ENCODE measurements around the gene BSND. TPM values are rescaled to one million over a fixed set of nuclear protein-coding genes. Genes with fewer than 3 reads are reported as not detected.

BSND gene
- total and polyA plus RNA-seq, 9 of the 15 experiments (the other 6 are each of a cell fraction or from before 2014, with no cell fraction given) = not detected

DNA sequence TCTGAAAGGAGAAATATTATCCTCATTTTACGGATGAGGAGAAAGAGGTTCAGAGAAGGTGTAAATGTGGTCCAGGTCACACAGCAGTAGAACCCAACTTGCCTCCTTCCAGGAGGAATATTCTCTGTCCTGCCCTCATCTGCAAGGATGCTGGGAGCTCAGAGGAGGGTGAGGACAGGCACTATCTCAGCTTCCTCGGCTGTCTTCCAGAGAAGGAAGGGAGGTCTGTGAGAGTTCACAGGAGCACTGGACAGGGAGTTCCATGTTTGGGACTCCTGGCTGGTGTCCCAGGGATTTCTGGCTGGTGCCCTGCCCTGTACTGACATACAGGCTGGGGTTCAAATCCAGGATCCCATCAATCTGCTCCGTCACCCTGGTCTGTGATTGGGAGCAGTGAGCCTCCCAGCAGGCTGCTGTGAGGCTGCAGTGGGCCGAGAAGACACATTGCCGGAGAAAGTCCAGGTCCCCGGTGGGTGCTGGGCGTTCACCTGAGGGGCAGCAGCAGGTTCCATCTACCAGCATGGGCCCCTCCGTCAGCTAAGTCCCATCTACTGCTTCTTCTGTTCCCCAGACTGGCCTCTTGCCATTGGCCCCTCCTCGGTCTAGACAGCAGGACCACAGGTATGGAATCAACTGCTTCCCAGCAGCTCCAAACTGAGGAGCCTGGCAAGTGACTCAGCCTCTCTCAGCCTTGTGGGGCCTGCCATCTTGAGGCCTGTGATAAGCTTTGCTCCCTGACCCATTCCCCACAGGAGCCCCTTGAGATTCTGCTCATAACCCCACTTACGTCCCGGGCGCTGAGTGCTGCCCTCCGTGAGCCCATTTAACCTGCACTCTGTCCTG is 8.5 kb upstream of the BSND start:
- POLR2A ChIA-PET = interaction anchor here (0.7 to 1.0 kb wide), 3 partner anchors 19 to 40 kb away, joined by 3 read pairs; no protein-coding TSS in a partner anchor
- 3% methylated on average over 12 of the region's 13 CpGs for WGBS (ENCODE audit: insufficient coverage, low coverage, missing lambda C conversion rate)
- no peak for FAIRE-seq
- BruUV-seq (replicated peaks) = no TSS peak
- no peaks in the 10 kb centered on the region for H3K9me1 ChIP-seq (ENCODE audit: control insufficient read depth, insufficient read depth, low read length)
- no peak overlapping the region for H2AFZ ChIP-seq (ENCODE audit: low read depth, low read length)
- H3K9ac ChIP-seq (ENCODE audit: insufficient read depth in 1 of 2, low read depth in 2 of 2, low read length in 2 of 2) = 0 out of 4 replicates have a peak overlapping the region, but pooled peaks of 1 of the 2 experiments have one; percentile 48
- in situ Hi-C loops (cut with MboI) = loop anchor here (5.0 to 10.0 kb wide), 2 partner anchors 38 to 305 kb away; no protein-coding TSS in a partner anchor
- peak; percentile 24; the same call in 2 of the 3 replicates for ATAC-seq
- H3K27ac ChIP-seq (ENCODE audit: extremely low read depth, low read depth, low read length) = no peak overlapping the region
- peaks cover 23 to 80% of the 10 kb centered on the region in 2 experiments; a peak in 4 of 5 replicates for H3K27me3 ChIP-seq (ENCODE audit: control insufficient read depth in 2 of 2, insufficient read depth in 2 of 2, low read length in 2 of 2)
- no peak overlapping the region for H3K4me3 ChIP-seq
- no peaks in the 10 kb centered on the region; the same call in 1 of the 2 replicates for H3K9me3 ChIP-seq (replicated peaks; ENCODE audit: control insufficient read depth, insufficient read depth, low read depth, low read length)
- H3K4me1 ChIP-seq (replicated peaks in 1 of 2; ENCODE audit: control insufficient read depth in 2 of 2, insufficient read depth in 2 of 2, low read length in 2 of 2) = peaks cover 0 to 12% of the 10 kb centered on the region in 2 experiments; a peak in 2 of 5 replicates
- peak in 1 of 4 experiments; percentile 23 for DNase-seq (ENCODE audit: extremely low read depth in 1 of 4, low spot score in 3 of 4)
- no peak overlapping the region for H3K4me2 ChIP-seq (ENCODE audit: insufficient read depth, low read length)
- CTCF ChIA-PET (ENCODE audit: low intra/inter-chr PET ratio) = no interaction called here
- no peaks in the 10 kb centered on the region for H3K79me2 ChIP-seq (ENCODE audit: control insufficient read depth, insufficient read depth, low read length)
- H3K36me3 ChIP-seq (ENCODE audit: control insufficient read depth, insufficient read depth, low read length) = no peaks in the 10 kb centered on the region
- intact Hi-C loops (cut with micrococcal nuclease) = loop anchor here (10.0 kb wide), 1 partner anchor 315 kb away; no protein-coding TSS in a partner anchor
- H4K20me1 ChIP-seq (replicated peaks; ENCODE audit: control insufficient read depth, insufficient read depth, low read length) = peaks cover 5% of the 10 kb centered on the region; the same call in 1 of the 2 replicates
- TF ChIP-seq KDM5B (IDR thresholded peaks at IDR 0.05; ENCODE audit: insufficient replicate concordance, low read depth, low read length) (no peak), STAT5B (CRISPR knock-in tag; IDR thresholded peaks at IDR 0.05) (no peak), NUFIP1 (IDR thresholded peaks at IDR 0.05; ENCODE audit: partially characterized antibody) (no peak), MTA1 (IDR thresholded peaks at IDR 0.05; ENCODE audit: borderline replicate concordance) (no peak), ZNF165 (CRISPR knock-in tag; IDR thresholded peaks at IDR 0.05; ENCODE audit: borderline replicate concordance) (no peak), ZNF384 (IDR thresholded peaks at IDR 0.05; ENCODE audit: low read depth, low read length) (no peak), ADNP (tag; IDR thresholded peaks at IDR 0.05) (no peak), ASH1L (IDR thresholded peaks at IDR 0.05; ENCODE audit: borderline replicate concordance, low read depth, partially characterized antibody) (no peak), PRPF4 (IDR thresholded peaks at IDR 0.05; ENCODE audit: insufficient read depth, low read depth, low read length, poor library complexity, severe bottlenecking) (no peak), MCM7 (IDR thresholded peaks at IDR 0.05) (no peak), CTCF (IDR thresholded peaks at IDR 0.05 in 2 of 3, conservative IDR thresholded peaks at IDR 0.05 in 1 of 3; ENCODE audit: insufficient read depth in 2 of 3, low read depth in 1 of 3, low read length in 3 of 3) (peak in 1 of 3 experiments; percentile 13; a peak in 1 of 6 replicates), FOSL1 (tag; conservative IDR thresholded peaks at IDR 0.05) (0 out of 2 replicates have a peak, but pooled peaks have one; percentile 45), ZNF740 (CRISPR knock-in tag; IDR thresholded peaks at IDR 0.05) (no peak), ZNF740 (tag; IDR thresholded peaks at IDR 0.05) (no peak), FOXP1 (CRISPR knock-in tag; IDR thresholded peaks at IDR 0.05) (no peak), BDP1 (IDR thresholded peaks at IDR 0.05; ENCODE audit: insufficient read depth, insufficient read length) (no peak), HOMEZ (CRISPR knock-in tag; IDR thresholded peaks at IDR 0.05) (no peak)
